H1 (cell line): ENCODE measurements around the gene SEMA3B. TPM values are rescaled to one million over a fixed set of nuclear protein-coding genes. Genes with fewer than 3 reads are reported as not detected.

Experiments used
- CTCF ChIA-PET: fragments of 300-600 bp; sonication (Branson Sonifier 250); formaldehyde crosslinking; loops from one replicate; lab custom pipeline; 2021; ENCODE audit not compliant: partially characterized antibody; lab: Charles Lee
- POLR2A ChIA-PET: fragments of 300-600 bp; sonication (Branson Sonifier 250); formaldehyde crosslinking; loops from one replicate; lab custom pipeline; 2021; ENCODE audit warnings: inconsistent platforms; ENCODE audit not compliant: partially characterized antibody; lab: Charles Lee
- DNase-seq, 2 experiments: peaks; one replicate each; pipeline versions ENCODE4 v3.0.0 to v3.0.0-alpha.2; 2010 to 2022; ENCODE audit warnings: low spot score in 2 of 2, low read depth in 1 of 2, mixed read lengths in 1 of 2
- FAIRE-seq: peaks from 2 replicates; lab custom pipeline; 2011; peaks lifted over from hg19 to GRCh38; lab: Jason Lieb, UNC
- H2AFZ ChIP-seq: 2 replicates; pipeline ENCODE4 v1.8.1; 2012; ENCODE audit warnings: low read length, inconsistent platforms
- H2AK5ac ChIP-seq: 2 replicates; pipeline ENCODE4 v1.6.1; 2013; ENCODE audit warnings: low read depth, low read length
- H2BK120ac ChIP-seq: replicated peaks from 2 replicates; pipeline ENCODE3; 2013; ENCODE audit warnings: low read depth, low read length, inconsistent platforms
- H2BK12ac ChIP-seq: 2 replicates; pipeline ENCODE4 v1.6.1; 2013; ENCODE audit warnings: low read depth, low read length
- H2BK15ac ChIP-seq: 2 replicates; pipeline ENCODE4 v1.6.1; 2013; ENCODE audit warnings: low read length
- H2BK20ac ChIP-seq: 2 replicates; pipeline ENCODE4 v1.6.1; 2013; ENCODE audit warnings: low read length
- H2BK5ac ChIP-seq: 2 replicates; pipeline ENCODE4 v1.6.1; 2013; ENCODE audit warnings: low read depth, low read length
- H3K14ac ChIP-seq: 2 replicates; pipeline ENCODE4 v1.6.1; 2013; ENCODE audit warnings: inconsistent platforms; ENCODE audit not compliant: insufficient read length
- H3K18ac ChIP-seq: 2 replicates; pipeline ENCODE4 v1.6.1; 2013; ENCODE audit warnings: low read length; ENCODE audit errors: extremely low read depth
- H3K23ac ChIP-seq: 2 replicates; pipeline ENCODE4 v1.6.1; 2013; ENCODE audit warnings: inconsistent platforms; ENCODE audit not compliant: insufficient read length
- H3K23me2 ChIP-seq: 2 replicates; pipeline ENCODE4 v1.6.1; 2013; ENCODE audit warnings: low read depth, low read length
- H3K27ac ChIP-seq: 2 replicates; pipeline ENCODE4 v1.6.1; 2011; ENCODE audit warnings: low read depth, low read length, inconsistent platforms
- H3K27me3 ChIP-seq, 4 experiments: replicated peaks in 1 of 4; 1 replicate in 1 of 4; 2 replicates in 3 of 4; pipeline versions ENCODE4 v1.6.1 to v1.8.1; 2011 to 2013; ENCODE audit warnings: low read length in 3 of 4, mild to moderate bottlenecking in 3 of 4, inconsistent platforms in 2 of 4, mixed read lengths in 2 of 4, moderate library complexity in 1 of 4; ENCODE audit not compliant: control insufficient read depth in 3 of 4, insufficient read depth in 3 of 4; ENCODE audit errors: extremely low read depth in 1 of 4
- H3K36me3 ChIP-seq, 4 experiments: 2 replicates each; pipeline versions ENCODE4 v1.6.1 to v1.8.1; 2011 to 2013; ENCODE audit warnings: mild to moderate bottlenecking in 4 of 4, low read length in 3 of 4, moderate library complexity in 2 of 4, control low read depth in 1 of 4, inconsistent platforms in 1 of 4; ENCODE audit not compliant: insufficient read depth in 4 of 4, control insufficient read depth in 2 of 4
- H3K4ac ChIP-seq: replicated peaks from 2 replicates; pipeline ENCODE3; 2013; ENCODE audit warnings: low read length, low read depth, mixed read lengths, inconsistent platforms; ENCODE audit not compliant: insufficient read length
- H3K4me1 ChIP-seq, 4 experiments: replicated peaks in 1 of 4; 1 replicate in 1 of 4; 2 replicates in 3 of 4; pipeline versions ENCODE4 v1.6.1 to v1.8.1; 2011 to 2013; ENCODE audit warnings: low read length in 3 of 4, inconsistent platforms in 2 of 4, mixed read lengths in 1 of 4; ENCODE audit not compliant: insufficient read depth in 4 of 4, control insufficient read depth in 3 of 4
- H3K4me2 ChIP-seq, 2 experiments: 2 replicates each; pipeline versions ENCODE4 v1.6.1 to v1.8.1; 2011 to 2013; ENCODE audit warnings: low read depth in 2 of 2, low read length in 2 of 2, control low read depth in 1 of 2, inconsistent platforms in 1 of 2, mild to moderate bottlenecking in 1 of 2; ENCODE audit not compliant: insufficient read depth in 1 of 2
- H3K4me3 ChIP-seq, 4 experiments: fragments of 200-600, 300-600 bp in 1 of 4; sonication (generic), shearing (Covaris generic), sonication (Bioruptor Twin) in 1 of 4; 2 replicates each; pipeline versions ENCODE4 v1.5.1 to v1.8.1; 2011 to 2016; ENCODE audit warnings: low read length in 4 of 4, low read depth in 3 of 4, control low read depth in 2 of 4, inconsistent platforms in 2 of 4, mild to moderate bottlenecking in 2 of 4, mixed read lengths in 1 of 4, moderate library complexity in 1 of 4; ENCODE audit not compliant: insufficient read depth in 2 of 4; ENCODE audit errors: extremely low read depth in 1 of 4
- H3K56ac ChIP-seq: replicated peaks from 2 replicates; pipeline ENCODE3; 2013; ENCODE audit warnings: low read depth, mild to moderate bottlenecking, mixed read lengths, low read length, inconsistent platforms; ENCODE audit not compliant: insufficient read length
- H3K79me1 ChIP-seq: 2 replicates; pipeline ENCODE4 v1.6.1; 2013; ENCODE audit warnings: low read depth, low read length, control low read depth
- H3K79me2 ChIP-seq, 2 experiments: 2 replicates each; pipeline versions ENCODE4 v1.6.1 to v1.8.1; 2012 to 2013; ENCODE audit warnings: low read length in 2 of 2, mild to moderate bottlenecking in 2 of 2, inconsistent platforms in 1 of 2; ENCODE audit not compliant: insufficient read depth in 2 of 2, control insufficient read depth in 1 of 2
- H3K9ac ChIP-seq, 4 experiments: replicated peaks in 1 of 4; 1 replicate in 1 of 4; 2 replicates in 3 of 4; pipeline versions ENCODE4 v1.6.1 to v1.8.1; 2011 to 2013; ENCODE audit warnings: low read depth in 3 of 4, low read length in 3 of 4, control low read depth in 2 of 4, mild to moderate bottlenecking in 2 of 4, moderate library complexity in 2 of 4, inconsistent platforms in 1 of 4; ENCODE audit errors: extremely low read depth in 1 of 4
- H3K9me3 ChIP-seq, 2 experiments: 2 replicates each; pipeline versions ENCODE4 v1.6.1 to v1.8.1; 2012 to 2013; ENCODE audit warnings: mild to moderate bottlenecking in 2 of 2, moderate library complexity in 2 of 2, control low read depth in 1 of 2, inconsistent platforms in 1 of 2, low read depth in 1 of 2, low read length in 1 of 2, mixed read lengths in 1 of 2; ENCODE audit not compliant: insufficient read depth in 2 of 2
- H4K20me1 ChIP-seq, 2 experiments: replicated peaks in 1 of 2; 2 replicates each; pipeline versions ENCODE3 to v1.8.1; 2011 to 2013; ENCODE audit warnings: inconsistent platforms in 2 of 2, low read length in 2 of 2, mild to moderate bottlenecking in 1 of 2; ENCODE audit not compliant: insufficient read depth in 2 of 2, control insufficient read depth in 1 of 2
- H4K5ac ChIP-seq: 2 replicates; pipeline ENCODE4 v1.6.1; 2013; ENCODE audit warnings: low read length, low read depth, mixed read lengths, inconsistent platforms; ENCODE audit not compliant: insufficient read length
- H4K8ac ChIP-seq: 2 replicates; pipeline ENCODE4 v1.8.0; 2013; ENCODE audit warnings: mild to moderate bottlenecking, moderate library complexity, low read length, inconsistent platforms; ENCODE audit not compliant: insufficient read depth; ENCODE audit errors: extremely low read depth
- H4K91ac ChIP-seq: replicated peaks from 2 replicates; pipeline ENCODE3; 2013; ENCODE audit warnings: low read length, mixed read lengths, inconsistent platforms; ENCODE audit not compliant: insufficient read length
- ASH2L ChIP-seq: fragments of 200-600, 300-600 bp; sonication (generic); IDR thresholded peaks from one replicate; pipeline ENCODE4 v1.7.1; 2017; ENCODE audit warnings: low read length
- CHD1 ChIP-seq: IDR thresholded peaks from 2 replicates; pipeline ENCODE4 v1.6.1; 2012; ENCODE audit warnings: low read depth, low read length, improper control_type of control experiment
- CHD2 ChIP-seq: IDR thresholded peaks from 2 replicates; pipeline ENCODE4 v1.6.1; 2012; ENCODE audit warnings: low read length, improper control_type of control experiment
- MAFK ChIP-seq: IDR thresholded peaks from 2 replicates; pipeline ENCODE4 v1.6.1; 2012; ENCODE audit warnings: low read depth, mild to moderate bottlenecking, improper control_type of control experiment, low read length
- NANOG ChIP-seq: IDR thresholded peaks from 2 replicates; pipeline ENCODE4 v1.6.1; 2011; ENCODE audit warnings: low read length, low read depth, mild to moderate bottlenecking, inconsistent platforms; ENCODE audit not compliant: insufficient read depth, poor library complexity, severe bottlenecking
- RXRA ChIP-seq: IDR thresholded peaks from 2 replicates; pipeline ENCODE4 v1.6.1; 2011; ENCODE audit warnings: low read depth, mild to moderate bottlenecking, low read length, moderate library complexity; ENCODE audit not compliant: insufficient read depth
- TBP ChIP-seq: IDR thresholded peaks from 2 replicates; pipeline ENCODE4 v1.6.1; 2011; ENCODE audit warnings: low read depth, low read length, improper control_type of control experiment
- TEAD4 ChIP-seq: IDR thresholded peaks from 2 replicates; pipeline ENCODE4 v1.6.1; 2012; ENCODE audit warnings: low read depth, low read length, inconsistent platforms, mixed read lengths
- YY1 ChIP-seq: IDR thresholded peaks from 2 replicates; pipeline ENCODE4 v1.6.1; 2011; ENCODE audit warnings: low read depth, mild to moderate bottlenecking, low read length
- WGBS, 2 experiments: shearing (Covaris generic) in 1 of 2; methylation state at CpG; one replicate each; pipeline versions ENCODE4 v1.1.6 to v1.1.7; 2013 to 2015; ENCODE audit warnings: low lambda C conversion rate in 2 of 2, mixed read lengths in 2 of 2, inconsistent platforms in 1 of 2, low coverage in 1 of 2, missing lambda C conversion rate in 1 of 2; ENCODE audit not compliant: insufficient replicate concordance in 2 of 2, insufficient coverage in 1 of 2, insufficient read length in 1 of 2; ENCODE audit errors: extremely low coverage in 1 of 2, missing lambda C conversion rate in 1 of 2; 5-methylcytosine and 5-hydroxymethylcytosine counted together
- polyA plus RNA-seq, 7 experiments: library from polyadenylated mRNA; depleted of rRNA in 3 of 7; stranded (reverse) in 5 of 7; unstranded in 2 of 7; fragments of >200 nt in 5 of 7; fragments of 200-250 nt in 2 of 7; gene quantifications; 1 replicate in 5 of 7; 2 replicates in 1 of 7; 4 replicates in 1 of 7; pipeline versions ENCODE4 v1.2.1 to v1.2.3, GENCODE V29; 2011 to 2013; ENCODE audit warnings: missing spikeins in 2 of 7, mixed read lengths in 2 of 7
- total RNA-seq: library from RNA; stranded (reverse); fragmentation: NEBNext Ultra II Directional; extraction: Animal tissue kit (Norgen Biotek cat#: 25700); gene quantifications from 2 replicates; pipeline ENCODE4 v1.2.1, GENCODE V29; 2021
- TF ChIP-seq, protein P1 (sequence below): IDR thresholded peaks from 2 replicates; pipeline ENCODE4 v1.6.1; 2011; ENCODE audit warnings: low read length, improper control_type of control experiment
- TF ChIP-seq, protein P2 (sequence below): IDR thresholded peaks from 2 replicates; pipeline ENCODE4 v1.6.1; 2012; ENCODE audit warnings: inconsistent platforms
- TF ChIP-seq, protein P3 (sequence below): IDR thresholded peaks from 2 replicates; pipeline ENCODE4 v1.6.1; 2011; ENCODE audit warnings: low read depth, mild to moderate bottlenecking, low read length; ENCODE audit not compliant: insufficient read depth

SEMA3B gene
- total and polyA plus RNA-seq, 2 of the 8 experiments (the other 6 are each of a cell fraction or from before 2014, with no cell fraction given) = 3.0 to 4.7 TPM

DNA sequence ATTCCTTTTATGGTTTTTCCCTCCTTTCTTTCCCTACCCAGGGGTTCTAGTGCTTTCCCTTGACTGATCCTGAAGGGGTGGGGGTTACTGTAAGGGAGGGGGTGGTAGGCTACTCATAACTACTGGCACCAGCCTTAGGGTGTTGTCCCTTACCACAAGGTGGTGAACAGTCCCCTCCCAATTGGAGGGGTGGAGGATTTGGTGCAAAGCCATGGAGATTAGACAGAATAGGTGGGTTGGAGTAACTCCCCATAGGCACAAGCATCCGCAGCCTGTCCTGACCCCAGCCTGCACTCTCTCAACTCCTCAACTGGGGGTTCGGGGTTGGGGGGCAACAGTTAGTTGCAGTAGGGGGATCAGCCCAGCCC is 56.1 kb downstream of the SEMA3B start:
- H2BK15ac ChIP-seq = no peak overlapping the region
- peaks cover 28% of the 10 kb centered on the region for H3K23me2 ChIP-seq
- H3K14ac ChIP-seq = no peak overlapping the region
- FAIRE-seq = no peak
- H3K4me1 ChIP-seq = peaks cover 0 to 33% (median 18%) of the 10 kb centered on the region in 4 experiments; a peak in 6 of 7 replicates
- no peak overlapping the region for H3K18ac ChIP-seq
- peaks cover 0 to 18% of the 10 kb centered on the region in 2 experiments; a peak in 2 of 4 replicates for H3K79me2 ChIP-seq
- H2AK5ac ChIP-seq = no peak overlapping the region
- H3K79me1 ChIP-seq = peaks cover 12% of the 10 kb centered on the region
- no peak overlapping the region for H3K9ac ChIP-seq
- no peak for DNase-seq
- ChIA-PET CTCF (interaction anchor here (0.7 to 7.5 kb wide), 13 partner anchors 11 to 130 kb away, joined by 3 to 75 read pairs (median 11); partner anchors contain the start of genes HYAL1, IFRD2 and LSMEM2), POLR2A (interaction anchor here (1.5 to 12.6 kb wide), 4 partner anchors 8 to 32 kb away, joined by 5 to 149 read pairs (median 34); partner anchors contain the start of genes HYAL1, HYAL3, IFRD2 and NAA80)
- H4K5ac ChIP-seq = no peak overlapping the region
- H3K23ac ChIP-seq = no peak overlapping the region
- peaks cover 4 to 12% (median 7%) of the 10 kb centered on the region in 4 experiments; a peak in 5 of 8 replicates for H3K36me3 ChIP-seq
- H3K27me3 ChIP-seq = no peaks in the 10 kb centered on the region
- H3K9me3 ChIP-seq = no peaks in the 10 kb centered on the region
- no peak overlapping the region for H2AFZ ChIP-seq
- H3K4me3 ChIP-seq = no peak overlapping the region
- no peak overlapping the region for H4K91ac ChIP-seq
- H3K56ac ChIP-seq = no peak overlapping the region
- no peak overlapping the region for H2BK12ac ChIP-seq
- no peak overlapping the region for H3K4ac ChIP-seq
- H4K20me1 ChIP-seq = peaks cover 1 to 8% of the 10 kb centered on the region in 2 experiments
- H2BK120ac ChIP-seq = no peak overlapping the region
- no peak overlapping the region for H2BK20ac ChIP-seq
- no peak overlapping the region for H3K27ac ChIP-seq
- no peak overlapping the region for H4K8ac ChIP-seq
- H3K4me2 ChIP-seq = no peak overlapping the region
- WGBS, 2 experiments = 94% methylated on average over 2 of the region's 2 CpGs; no CpG with 5 or more reads in 1 of the 2 experiments
- H2BK5ac ChIP-seq = no peak overlapping the region
- TF ChIP-seq CHD1 = no peak
- no peak for TF ChIP-seq TBP
- TF ChIP-seq, protein P1, sequence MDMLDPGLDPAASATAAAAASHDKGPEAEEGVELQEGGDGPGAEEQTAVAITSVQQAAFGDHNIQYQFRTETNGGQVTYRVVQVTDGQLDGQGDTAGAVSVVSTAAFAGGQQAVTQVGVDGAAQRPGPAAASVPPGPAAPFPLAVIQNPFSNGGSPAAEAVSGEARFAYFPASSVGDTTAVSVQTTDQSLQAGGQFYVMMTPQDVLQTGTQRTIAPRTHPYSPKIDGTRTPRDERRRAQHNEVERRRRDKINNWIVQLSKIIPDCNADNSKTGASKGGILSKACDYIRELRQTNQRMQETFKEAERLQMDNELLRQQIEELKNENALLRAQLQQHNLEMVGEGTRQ = no peak
- no peak for TF ChIP-seq YY1
- TF ChIP-seq, protein P2, sequence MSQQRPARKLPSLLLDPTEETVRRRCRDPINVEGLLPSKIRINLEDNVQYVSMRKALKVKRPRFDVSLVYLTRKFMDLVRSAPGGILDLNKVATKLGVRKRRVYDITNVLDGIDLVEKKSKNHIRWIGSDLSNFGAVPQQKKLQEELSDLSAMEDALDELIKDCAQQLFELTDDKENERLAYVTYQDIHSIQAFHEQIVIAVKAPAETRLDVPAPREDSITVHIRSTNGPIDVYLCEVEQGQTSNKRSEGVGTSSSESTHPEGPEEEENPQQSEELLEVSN = no peak
- TF ChIP-seq NANOG = no peak
- TF ChIP-seq CHD2 = no peak
- no peak for TF ChIP-seq RXRA
- TF ChIP-seq, protein P3, sequence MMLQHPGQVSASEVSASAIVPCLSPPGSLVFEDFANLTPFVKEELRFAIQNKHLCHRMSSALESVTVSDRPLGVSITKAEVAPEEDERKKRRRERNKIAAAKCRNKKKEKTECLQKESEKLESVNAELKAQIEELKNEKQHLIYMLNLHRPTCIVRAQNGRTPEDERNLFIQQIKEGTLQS = no peak
- TF ChIP-seq ASH2L = no peak
- TF ChIP-seq MAFK = no peak
- no peak for TF ChIP-seq TEAD4
